H1 (cell line): Measurements from ENCODE around the gene C2. TPM values are rescaled to one million over a fixed set of nuclear protein-coding genes. Genes with fewer than 3 reads are reported as not detected.

Experiments used
- CTCF ChIA-PET: fragments of 300-600 bp; sonication (Branson Sonifier 250); formaldehyde crosslinking; loops from one replicate; lab custom pipeline; 2021; ENCODE audit not compliant: partially characterized antibody; lab: Charles Lee
- POLR2A ChIA-PET: fragments of 300-600 bp; sonication (Branson Sonifier 250); formaldehyde crosslinking; loops from one replicate; lab custom pipeline; 2021; ENCODE audit warnings: inconsistent platforms; ENCODE audit not compliant: partially characterized antibody; lab: Charles Lee
- DNase-seq, 2 experiments: peaks; one replicate each; pipeline versions ENCODE4 v3.0.0 to v3.0.0-alpha.2; 2010 to 2022; ENCODE audit warnings: low spot score in 2 of 2, low read depth in 1 of 2, mixed read lengths in 1 of 2
- FAIRE-seq: peaks from 2 replicates; lab custom pipeline; 2011; peaks lifted over from hg19 to GRCh38; lab: Jason Lieb, UNC
- H2AFZ ChIP-seq: 2 replicates; pipeline ENCODE4 v1.8.1; 2012; ENCODE audit warnings: low read length, inconsistent platforms
- H2AK5ac ChIP-seq: 2 replicates; pipeline ENCODE4 v1.6.1; 2013; ENCODE audit warnings: low read depth, low read length
- H2BK120ac ChIP-seq: replicated peaks from 2 replicates; pipeline ENCODE3; 2013; ENCODE audit warnings: low read depth, low read length, inconsistent platforms
- H2BK12ac ChIP-seq: 2 replicates; pipeline ENCODE4 v1.6.1; 2013; ENCODE audit warnings: low read depth, low read length
- H2BK15ac ChIP-seq: 2 replicates; pipeline ENCODE4 v1.6.1; 2013; ENCODE audit warnings: low read length
- H2BK20ac ChIP-seq: 2 replicates; pipeline ENCODE4 v1.6.1; 2013; ENCODE audit warnings: low read length
- H2BK5ac ChIP-seq: 2 replicates; pipeline ENCODE4 v1.6.1; 2013; ENCODE audit warnings: low read depth, low read length
- H3K14ac ChIP-seq: 2 replicates; pipeline ENCODE4 v1.6.1; 2013; ENCODE audit warnings: inconsistent platforms; ENCODE audit not compliant: insufficient read length
- H3K18ac ChIP-seq: 2 replicates; pipeline ENCODE4 v1.6.1; 2013; ENCODE audit warnings: low read length; ENCODE audit errors: extremely low read depth
- H3K23ac ChIP-seq: 2 replicates; pipeline ENCODE4 v1.6.1; 2013; ENCODE audit warnings: inconsistent platforms; ENCODE audit not compliant: insufficient read length
- H3K23me2 ChIP-seq: 2 replicates; pipeline ENCODE4 v1.6.1; 2013; ENCODE audit warnings: low read depth, low read length
- H3K27ac ChIP-seq: 2 replicates; pipeline ENCODE4 v1.6.1; 2011; ENCODE audit warnings: low read depth, low read length, inconsistent platforms
- H3K27me3 ChIP-seq, 4 experiments: replicated peaks in 1 of 4; 1 replicate in 1 of 4; 2 replicates in 3 of 4; pipeline versions ENCODE4 v1.6.1 to v1.8.1; 2011 to 2013; ENCODE audit warnings: low read length in 3 of 4, mild to moderate bottlenecking in 3 of 4, inconsistent platforms in 2 of 4, mixed read lengths in 2 of 4, moderate library complexity in 1 of 4; ENCODE audit not compliant: control insufficient read depth in 3 of 4, insufficient read depth in 3 of 4; ENCODE audit errors: extremely low read depth in 1 of 4
- H3K36me3 ChIP-seq, 4 experiments: 2 replicates each; pipeline versions ENCODE4 v1.6.1 to v1.8.1; 2011 to 2013; ENCODE audit warnings: mild to moderate bottlenecking in 4 of 4, low read length in 3 of 4, moderate library complexity in 2 of 4, control low read depth in 1 of 4, inconsistent platforms in 1 of 4; ENCODE audit not compliant: insufficient read depth in 4 of 4, control insufficient read depth in 2 of 4
- H3K4ac ChIP-seq: replicated peaks from 2 replicates; pipeline ENCODE3; 2013; ENCODE audit warnings: low read length, low read depth, mixed read lengths, inconsistent platforms; ENCODE audit not compliant: insufficient read length
- H3K4me1 ChIP-seq, 4 experiments: replicated peaks in 1 of 4; 1 replicate in 1 of 4; 2 replicates in 3 of 4; pipeline versions ENCODE4 v1.6.1 to v1.8.1; 2011 to 2013; ENCODE audit warnings: low read length in 3 of 4, inconsistent platforms in 2 of 4, mixed read lengths in 1 of 4; ENCODE audit not compliant: insufficient read depth in 4 of 4, control insufficient read depth in 3 of 4
- H3K4me2 ChIP-seq, 2 experiments: 2 replicates each; pipeline versions ENCODE4 v1.6.1 to v1.8.1; 2011 to 2013; ENCODE audit warnings: low read depth in 2 of 2, low read length in 2 of 2, control low read depth in 1 of 2, inconsistent platforms in 1 of 2, mild to moderate bottlenecking in 1 of 2; ENCODE audit not compliant: insufficient read depth in 1 of 2
- H3K4me3 ChIP-seq, 4 experiments: fragments of 200-600, 300-600 bp in 1 of 4; sonication (generic), shearing (Covaris generic), sonication (Bioruptor Twin) in 1 of 4; 2 replicates each; pipeline versions ENCODE4 v1.5.1 to v1.8.1; 2011 to 2016; ENCODE audit warnings: low read length in 4 of 4, low read depth in 3 of 4, control low read depth in 2 of 4, inconsistent platforms in 2 of 4, mild to moderate bottlenecking in 2 of 4, mixed read lengths in 1 of 4, moderate library complexity in 1 of 4; ENCODE audit not compliant: insufficient read depth in 2 of 4; ENCODE audit errors: extremely low read depth in 1 of 4
- H3K56ac ChIP-seq: replicated peaks from 2 replicates; pipeline ENCODE3; 2013; ENCODE audit warnings: low read depth, mild to moderate bottlenecking, mixed read lengths, low read length, inconsistent platforms; ENCODE audit not compliant: insufficient read length
- H3K79me1 ChIP-seq: 2 replicates; pipeline ENCODE4 v1.6.1; 2013; ENCODE audit warnings: low read depth, low read length, control low read depth
- H3K79me2 ChIP-seq, 2 experiments: 2 replicates each; pipeline versions ENCODE4 v1.6.1 to v1.8.1; 2012 to 2013; ENCODE audit warnings: low read length in 2 of 2, mild to moderate bottlenecking in 2 of 2, inconsistent platforms in 1 of 2; ENCODE audit not compliant: insufficient read depth in 2 of 2, control insufficient read depth in 1 of 2
- H3K9ac ChIP-seq, 4 experiments: replicated peaks in 1 of 4; 1 replicate in 1 of 4; 2 replicates in 3 of 4; pipeline versions ENCODE4 v1.6.1 to v1.8.1; 2011 to 2013; ENCODE audit warnings: low read depth in 3 of 4, low read length in 3 of 4, control low read depth in 2 of 4, mild to moderate bottlenecking in 2 of 4, moderate library complexity in 2 of 4, inconsistent platforms in 1 of 4; ENCODE audit errors: extremely low read depth in 1 of 4
- H3K9me3 ChIP-seq, 2 experiments: 2 replicates each; pipeline versions ENCODE4 v1.6.1 to v1.8.1; 2012 to 2013; ENCODE audit warnings: mild to moderate bottlenecking in 2 of 2, moderate library complexity in 2 of 2, control low read depth in 1 of 2, inconsistent platforms in 1 of 2, low read depth in 1 of 2, low read length in 1 of 2, mixed read lengths in 1 of 2; ENCODE audit not compliant: insufficient read depth in 2 of 2
- H4K20me1 ChIP-seq, 2 experiments: replicated peaks in 1 of 2; 2 replicates each; pipeline versions ENCODE3 to v1.8.1; 2011 to 2013; ENCODE audit warnings: inconsistent platforms in 2 of 2, low read length in 2 of 2, mild to moderate bottlenecking in 1 of 2; ENCODE audit not compliant: insufficient read depth in 2 of 2, control insufficient read depth in 1 of 2
- H4K5ac ChIP-seq: 2 replicates; pipeline ENCODE4 v1.6.1; 2013; ENCODE audit warnings: low read length, low read depth, mixed read lengths, inconsistent platforms; ENCODE audit not compliant: insufficient read length
- H4K8ac ChIP-seq: 2 replicates; pipeline ENCODE4 v1.8.0; 2013; ENCODE audit warnings: mild to moderate bottlenecking, moderate library complexity, low read length, inconsistent platforms; ENCODE audit not compliant: insufficient read depth; ENCODE audit errors: extremely low read depth
- H4K91ac ChIP-seq: replicated peaks from 2 replicates; pipeline ENCODE3; 2013; ENCODE audit warnings: low read length, mixed read lengths, inconsistent platforms; ENCODE audit not compliant: insufficient read length
- CHD2 ChIP-seq: IDR thresholded peaks from 2 replicates; pipeline ENCODE4 v1.6.1; 2012; ENCODE audit warnings: low read length, improper control_type of control experiment
- E2F6 ChIP-seq: IDR thresholded peaks from 2 replicates; pipeline ENCODE4 v1.6.1; 2012; ENCODE audit warnings: inconsistent platforms
- HDAC2 ChIP-seq, 2 experiments: fragments of 300-600 bp in 1 of 2; sonication (generic) in 1 of 2; IDR thresholded peaks; 2 replicates each; pipeline ENCODE4 v1.6.1; 2011 to 2012; ENCODE audit warnings: low read depth in 2 of 2, low read length in 2 of 2, mild to moderate bottlenecking in 2 of 2, moderate library complexity in 2 of 2, borderline replicate concordance in 1 of 2, inconsistent platforms in 1 of 2
- HDAC6 ChIP-seq: IDR thresholded peaks from one replicate; pipeline ENCODE4 v1.7.1; 2012; ENCODE audit warnings: low read depth, mild to moderate bottlenecking, inconsistent platforms, low read length, moderate library complexity
- NRF1 ChIP-seq: IDR thresholded peaks from 2 replicates; pipeline ENCODE4 v1.6.1; 2011; ENCODE audit warnings: mild to moderate bottlenecking, low read depth, low read length, improper control_type of control experiment
- POLR2AphosphoS5 ChIP-seq: IDR thresholded peaks from 2 replicates; pipeline ENCODE4 v1.6.1; 2011; ENCODE audit warnings: low read depth, low read length
- POU5F1 ChIP-seq: IDR thresholded peaks from 2 replicates; pipeline ENCODE4 v1.6.1; 2011; ENCODE audit warnings: low read depth, mild to moderate bottlenecking, low read length, moderate library complexity
- RBBP5 ChIP-seq: IDR thresholded peaks from 2 replicates; pipeline ENCODE4 v1.7.1; 2012; ENCODE audit warnings: low read depth, mild to moderate bottlenecking, inconsistent platforms, low read length, moderate library complexity, borderline replicate concordance
- RXRA ChIP-seq: IDR thresholded peaks from 2 replicates; pipeline ENCODE4 v1.6.1; 2011; ENCODE audit warnings: low read depth, mild to moderate bottlenecking, low read length, moderate library complexity; ENCODE audit not compliant: insufficient read depth
- SIRT6 ChIP-seq: IDR thresholded peaks from one replicate; pipeline ENCODE4 v1.7.1; 2012; ENCODE audit warnings: low read length, inconsistent platforms
- SIX5 ChIP-seq: IDR thresholded peaks from 2 replicates; pipeline ENCODE4 v1.6.1; 2011; ENCODE audit warnings: mild to moderate bottlenecking, low read depth, low read length
- WGBS, 2 experiments: shearing (Covaris generic) in 1 of 2; methylation state at CpG; one replicate each; pipeline versions ENCODE4 v1.1.6 to v1.1.7; 2013 to 2015; ENCODE audit warnings: low lambda C conversion rate in 2 of 2, mixed read lengths in 2 of 2, inconsistent platforms in 1 of 2, low coverage in 1 of 2, missing lambda C conversion rate in 1 of 2; ENCODE audit not compliant: insufficient replicate concordance in 2 of 2, insufficient coverage in 1 of 2, insufficient read length in 1 of 2; ENCODE audit errors: extremely low coverage in 1 of 2, missing lambda C conversion rate in 1 of 2; 5-methylcytosine and 5-hydroxymethylcytosine counted together
- polyA plus RNA-seq, 7 experiments: library from polyadenylated mRNA; depleted of rRNA in 3 of 7; stranded (reverse) in 5 of 7; unstranded in 2 of 7; fragments of >200 nt in 5 of 7; fragments of 200-250 nt in 2 of 7; gene quantifications; 1 replicate in 5 of 7; 2 replicates in 1 of 7; 4 replicates in 1 of 7; pipeline versions ENCODE4 v1.2.1 to v1.2.3, GENCODE V29; 2011 to 2013; ENCODE audit warnings: missing spikeins in 2 of 7, mixed read lengths in 2 of 7
- total RNA-seq: library from RNA; stranded (reverse); fragmentation: NEBNext Ultra II Directional; extraction: Animal tissue kit (Norgen Biotek cat#: 25700); gene quantifications from 2 replicates; pipeline ENCODE4 v1.2.1, GENCODE V29; 2021

The C2 gene
- total and polyA plus RNA-seq, 2 of the 8 experiments (the other 6 are each of a cell fraction or from before 2014, with no cell fraction given): 0.26 to 0.38 TPM

GRCh38 chr6:31940256-31940664 lies 12.7 kb downstream of the C2 start:
- WGBS, 2 experiments: 60% methylated on average over 6 of the region's 6 CpGs; no CpG with 5 or more reads in 1 of the 2 experiments
- CTCF ChIA-PET: interaction anchor here (0.6 to 7.8 kb wide), 6 partner anchors 11 to 343 kb away, joined by 3 to 53 read pairs (median 4); no protein-coding TSS in a partner anchor
- TF ChIP-seq RXRA (no peak), NRF1 (no peak), POLR2AphosphoS5 (no peak), CHD2 (no peak), HDAC2 (IDR thresholded peaks at IDR 0.05; ENCODE audit: borderline replicate concordance in 1 of 2, low read depth in 2 of 2, low read length in 2 of 2) (no peak), SIRT6 (no peak), HDAC6 (no peak), SIX5 (no peak), RBBP5 (no peak), E2F6 (no peak), POU5F1 (no peak)

More at GRCh38 chr6:31940256-31940664, 12.7 kb downstream of the C2 start:
- Histone ChIP-seq H3K79me2 (no peaks in the 10 kb centered on the region), H2BK12ac (no peak overlapping the region), H3K79me1 (no peaks in the 10 kb centered on the region), H3K4me1 (0 out of 7 replicates have a peak, but pooled peaks cover 0 to 2% (median 0%) of the 10 kb centered on the region in 4 experiments), H3K9me3 (no peaks in the 10 kb centered on the region), H3K23ac (no peak overlapping the region), H2BK20ac (no peak overlapping the region), H2BK15ac (no peak overlapping the region), H3K36me3 (no peaks in the 10 kb centered on the region), H2AFZ (0 out of 2 replicates have a peak overlapping the region, but pooled peaks have one; percentile 36), H3K27me3 (peaks cover 0 to 6% (median 0%) of the 10 kb centered on the region in 4 experiments; a peak in 1 of 7 replicates), H4K8ac (no peak overlapping the region), H2AK5ac (no peak overlapping the region), H2BK5ac (no peak overlapping the region), H3K14ac (no peak overlapping the region), H3K23me2 (no peaks in the 10 kb centered on the region), H3K4me3 (no peak overlapping the region), H3K4me2 (no peak overlapping the region), H4K91ac (no peak overlapping the region), H3K4ac (no peak overlapping the region), H4K5ac (no peak overlapping the region), H3K56ac (no peak overlapping the region), H2BK120ac (no peak overlapping the region), H4K20me1 (no peaks in the 10 kb centered on the region), H3K18ac (no peak overlapping the region; the same call in 1 of the 2 replicates), H3K27ac (no peak overlapping the region), H3K9ac (no peak overlapping the region)
- DNase-seq: no peak
- no peak for FAIRE-seq
- POLR2A ChIA-PET: interaction anchor here (0.8 to 6.9 kb wide), 6 partner anchors 10 to 42 kb away, joined by 3 to 47 read pairs (median 4); partner anchors contain the start of gene EHMT2
